Trophoblast cell (in vitro differentiated cells and primary cell): ENCODE data around the gene TMEM126B. TPM values are rescaled to one million over a fixed set of nuclear protein-coding genes. Genes with fewer than 3 reads are reported as not detected.

Experiments
- DNase-seq, 2 donors: peaks; one replicate each; pipeline ENCODE4 v3.0.0-alpha.2; 2016
- H2AFZ ChIP-seq: 2 replicates; pipeline ENCODE4 v1.6.1; 2013; ENCODE audit warnings: low read length, moderate library complexity, mild to moderate bottlenecking; ENCODE audit not compliant: insufficient read depth, poor library complexity
- H2AK5ac ChIP-seq: 2 replicates; pipeline ENCODE4 v1.6.1; 2013; ENCODE audit warnings: mild to moderate bottlenecking, low read length
- H2BK120ac ChIP-seq: 2 replicates; pipeline ENCODE4 v1.6.1; 2013; ENCODE audit warnings: low read length, mild to moderate bottlenecking, moderate library complexity; ENCODE audit not compliant: insufficient read depth, poor library complexity
- H2BK12ac ChIP-seq: 2 replicates; pipeline ENCODE4 v1.6.1; 2013; ENCODE audit warnings: mild to moderate bottlenecking, low read length, moderate library complexity
- H2BK5ac ChIP-seq: 2 replicates; pipeline ENCODE4 v1.6.1; 2013; ENCODE audit warnings: low read length, low read depth, moderate library complexity, mild to moderate bottlenecking; ENCODE audit not compliant: poor library complexity
- H3K14ac ChIP-seq: 2 replicates; pipeline ENCODE4 v1.6.1; 2013; ENCODE audit warnings: mild to moderate bottlenecking, low read length
- H3K18ac ChIP-seq: 2 replicates; pipeline ENCODE4 v1.6.1; 2013; ENCODE audit warnings: mild to moderate bottlenecking, low read length
- H3K23ac ChIP-seq: 2 replicates; pipeline ENCODE4 v1.6.1; 2013; ENCODE audit warnings: low read length
- H3K27ac ChIP-seq: 2 replicates; pipeline ENCODE4 v1.5.1; 2013; ENCODE audit warnings: low read depth, mild to moderate bottlenecking, inconsistent platforms, low read length, moderate library complexity
- H3K27me3 ChIP-seq: 2 replicates; pipeline ENCODE4 v1.6.1; 2013; ENCODE audit warnings: inconsistent platforms, mild to moderate bottlenecking, low read length, moderate library complexity; ENCODE audit not compliant: insufficient read depth
- H3K36me3 ChIP-seq, 2 experiments: 1 replicate in 1 of 2; 2 replicates in 1 of 2; pipeline ENCODE4 v1.6.1; 2013; ENCODE audit warnings: low read length in 2 of 2, mild to moderate bottlenecking in 2 of 2, moderate library complexity in 1 of 2; ENCODE audit not compliant: insufficient read depth in 2 of 2, control insufficient read depth in 1 of 2
- H3K4ac ChIP-seq: 2 replicates; pipeline ENCODE4 v1.6.1; 2013; ENCODE audit warnings: low read depth, mild to moderate bottlenecking, low read length, moderate library complexity
- H3K4me1 ChIP-seq, 2 experiments: 1 replicate in 1 of 2; 2 replicates in 1 of 2; pipeline ENCODE4 v1.6.1; 2013; ENCODE audit warnings: low read length in 2 of 2, mild to moderate bottlenecking in 2 of 2, moderate library complexity in 1 of 2; ENCODE audit not compliant: insufficient read depth in 2 of 2, control insufficient read depth in 1 of 2
- H3K4me2 ChIP-seq: 2 replicates; pipeline ENCODE4 v1.6.1; 2013; ENCODE audit warnings: inconsistent platforms, mild to moderate bottlenecking, low read length, moderate library complexity
- H3K4me3 ChIP-seq: 2 replicates; pipeline ENCODE4 v1.5.1; 2013; ENCODE audit warnings: mild to moderate bottlenecking, low read depth, low read length, inconsistent platforms
- H3K79me1 ChIP-seq: one replicate; pipeline ENCODE4 v1.6.1; 2013; ENCODE audit warnings: low read length
- H3K79me2 ChIP-seq: 2 replicates; pipeline ENCODE4 v1.6.1; 2013; ENCODE audit warnings: low read length, mild to moderate bottlenecking; ENCODE audit not compliant: control insufficient read depth, insufficient read depth, poor library complexity
- H3K9ac ChIP-seq: 2 replicates; pipeline ENCODE4 v1.6.1; 2013; ENCODE audit warnings: mild to moderate bottlenecking, low read length
- H3K9me3 ChIP-seq: 2 replicates; pipeline ENCODE4 v1.6.1; 2013; ENCODE audit warnings: low read depth, mild to moderate bottlenecking, control low read depth, inconsistent platforms, low read length; ENCODE audit not compliant: insufficient read depth
- H4K12ac ChIP-seq: 2 replicates; pipeline ENCODE4 v1.6.1; 2013; ENCODE audit warnings: low read depth, mild to moderate bottlenecking, low read length, moderate library complexity
- H4K8ac ChIP-seq: 2 replicates; pipeline ENCODE4 v1.6.1; 2013; ENCODE audit warnings: low read depth, mild to moderate bottlenecking, low read length, moderate library complexity
- H4K91ac ChIP-seq: one replicate; pipeline ENCODE4 v1.6.1; 2013; ENCODE audit warnings: low read depth, mild to moderate bottlenecking, low read length, moderate library complexity
- WGBS: extraction: QIAGEN DNeasy Blood & Tissue Kit; methylation state at CpG from one replicate; pipeline ENCODE4 v1.1.7; 2013; ENCODE audit warnings: missing lambda C conversion rate; ENCODE audit not compliant: insufficient read length, insufficient coverage; ENCODE audit errors: extremely low coverage; 5-methylcytosine and 5-hydroxymethylcytosine counted together
- polyA plus RNA-seq: library from polyadenylated mRNA; stranded (reverse); fragments of 200-250 nt; gene quantifications from 2 replicates; pipeline ENCODE4 v1.2.3, GENCODE V29; 2013

The TMEM126B gene
- polyA plus RNA-seq, result 29.4 and 31.2 TPM in 2 replicates

- peak within 1 kb of the TSS; percentile 73 for H4K8ac ChIP-seq
- H3K9me3 ChIP-seq, result no peaks in the 10 kb centered on the region
- WGBS, result no CpG with 5 or more reads among the region's 41 CpGs
- peaks cover 2 to 4% of the 10 kb centered on the region in 2 experiments for H3K36me3 ChIP-seq
- H2BK5ac ChIP-seq, result peak within 1 kb of the TSS; percentile 42
- peak within 1 kb of the TSS; percentile 61 for H4K12ac ChIP-seq
- no peak within 1 kb of the TSS for H2BK12ac ChIP-seq
- H3K79me2 ChIP-seq, result peaks cover 2% of the 10 kb centered on the region
- H3K4me2 ChIP-seq, result peak within 1 kb of the TSS; percentile 93
- peak within 1 kb of the TSS; percentile 37 for H3K27ac ChIP-seq
- peak within 1 kb of the TSS; percentile 74 for H4K91ac ChIP-seq
- H3K4ac ChIP-seq, result peak within 1 kb of the TSS; percentile 43
- peak within 1 kb of the TSS; percentile 81 for H3K18ac ChIP-seq
- H2AFZ ChIP-seq, result peak within 1 kb of the TSS; percentile 99
- peaks cover 7% of the 10 kb centered on the region for H3K79me1 ChIP-seq
- H2AK5ac ChIP-seq, result no peak within 1 kb of the TSS
- DNase-seq, result peak; percentile 99
- no peak within 1 kb of the TSS for H3K23ac ChIP-seq
- peak within 1 kb of the TSS; percentile 74 for H3K14ac ChIP-seq
- peak within 1 kb of the TSS; percentile 81 for H3K9ac ChIP-seq
- peak within 1 kb of the TSS; percentile 79 for H3K4me3 ChIP-seq
- H3K27me3 ChIP-seq, result no peaks in the 10 kb centered on the region
- H3K4me1 ChIP-seq, result peaks cover 0 to 4% of the 10 kb centered on the region in 2 experiments
- peak within 1 kb of the TSS; percentile 52 for H2BK120ac ChIP-seq
Measured at GRCh38 chr11:85627998-85628770, at the start of gene TMEM126B. TMEM126B (plus strand) TSS chr11:85628593; CDS start chr11:85628608, 15 bp downstream.

DNA sequence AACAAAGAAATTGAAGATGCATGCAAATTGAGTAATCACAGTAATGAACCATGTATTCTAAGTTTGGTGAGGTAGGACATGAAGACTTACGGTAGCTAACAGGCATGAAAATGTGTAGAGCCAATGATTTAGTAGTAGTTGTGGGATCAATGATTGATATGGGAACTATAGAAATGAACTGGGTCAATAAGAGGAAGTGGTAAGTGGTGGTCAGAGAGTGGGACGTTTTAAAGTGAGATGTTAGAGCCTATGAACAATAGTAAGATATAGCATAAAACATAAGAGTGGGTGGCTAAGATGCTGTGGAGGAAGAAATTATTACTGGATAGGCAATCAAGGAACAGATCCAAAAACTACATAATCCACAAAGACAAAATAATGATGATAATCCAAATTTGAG, 46.3 kb upstream of the TMEM126B start:
- no peaks in the 10 kb centered on the region for H3K79me2 ChIP-seq
- H2AK5ac ChIP-seq, result no peak overlapping the region
- no CpG with 5 or more reads among the region's 2 CpGs for WGBS
- H3K36me3 ChIP-seq, result no peaks in the 10 kb centered on the region
- H4K12ac ChIP-seq, result no peak overlapping the region
- no peak for DNase-seq
- no peak overlapping the region for H4K8ac ChIP-seq
- H3K23ac ChIP-seq, result no peak overlapping the region
- no peak overlapping the region for H4K91ac ChIP-seq
- no peaks in the 10 kb centered on the region for H3K79me1 ChIP-seq
- no peaks in the 10 kb centered on the region for H3K9me3 ChIP-seq
- no peak overlapping the region for H3K4me3 ChIP-seq
- no peak overlapping the region for H3K27ac ChIP-seq
- no peak overlapping the region for H3K4me2 ChIP-seq
- H2BK5ac ChIP-seq, result no peak overlapping the region
- H3K18ac ChIP-seq, result no peak overlapping the region
- no peak overlapping the region for H2BK12ac ChIP-seq
- no peaks in the 10 kb centered on the region for H3K27me3 ChIP-seq
- H3K4me1 ChIP-seq, result no peaks in the 10 kb centered on the region
- H2AFZ ChIP-seq, result no peak overlapping the region
- H3K9ac ChIP-seq, result no peak overlapping the region
- no peak overlapping the region for H3K4ac ChIP-seq
- H3K14ac ChIP-seq, result no peak overlapping the region
- H2BK120ac ChIP-seq, result no peak overlapping the region

GRCh38 chr11:85589373-85589772, 39.0 kb upstream of the TMEM126B start:
- Histone ChIP-seq H3K4me2 (no peak overlapping the region), H2BK5ac (no peak overlapping the region), H3K14ac (no peak overlapping the region), H3K4me1 (no peaks in the 10 kb centered on the region), H3K27me3 (no peaks in the 10 kb centered on the region), H2AK5ac (no peak overlapping the region), H3K4me3 (no peak overlapping the region), H3K18ac (no peak overlapping the region), H3K79me1 (no peaks in the 10 kb centered on the region), H3K9ac (no peak overlapping the region), H4K12ac (no peak overlapping the region), H3K79me2 (no peaks in the 10 kb centered on the region), H3K36me3 (no peaks in the 10 kb centered on the region), H2BK120ac (no peak overlapping the region), H3K23ac (no peak overlapping the region), H4K91ac (no peak overlapping the region), H3K4ac (no peak overlapping the region), H3K27ac (no peak overlapping the region), H3K9me3 (no peaks in the 10 kb centered on the region), H4K8ac (no peak overlapping the region), H2BK12ac (no peak overlapping the region), H2AFZ (no peak overlapping the region)
- DNase-seq, result no peak
- no CpG with 5 or more reads among the region's 3 CpGs for WGBS

DNA sequence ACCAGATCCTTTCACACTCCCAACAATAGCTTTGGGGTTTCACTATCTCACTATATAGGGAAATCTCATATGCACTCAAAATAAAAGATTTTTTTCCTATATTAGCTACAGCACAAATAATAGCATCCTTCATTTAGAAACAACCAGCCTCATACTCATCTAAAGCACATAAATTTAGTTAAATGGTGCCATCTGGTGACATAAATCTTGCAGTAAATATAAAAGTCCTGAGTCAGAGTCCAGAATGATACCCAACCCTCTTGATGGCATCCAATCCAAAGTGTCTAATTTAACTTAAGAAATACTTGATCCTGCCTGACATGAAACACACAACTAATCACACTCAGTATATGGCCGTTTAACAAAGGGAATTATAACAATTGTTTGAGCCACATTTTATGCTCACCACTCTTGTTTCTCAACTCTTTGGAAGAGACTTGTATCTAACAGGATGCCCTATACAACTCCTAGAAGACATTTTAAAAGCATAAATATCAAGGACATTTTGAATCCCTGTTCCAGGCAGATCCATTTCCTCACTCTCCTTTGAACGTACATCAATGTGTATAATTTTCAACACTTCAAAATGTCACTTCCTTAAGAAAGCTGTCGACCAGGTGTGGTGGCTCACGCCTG, 37.4 kb upstream of the TMEM126B start:
- Histone ChIP-seq H3K9ac (no peak overlapping the region), H2BK12ac (no peak overlapping the region), H3K4me1 (no peaks in the 10 kb centered on the region), H3K79me2 (no peaks in the 10 kb centered on the region), H3K27ac (no peak overlapping the region), H2BK120ac (no peak overlapping the region), H4K8ac (no peak overlapping the region), H4K91ac (no peak overlapping the region), H4K12ac (no peak overlapping the region), H3K23ac (no peak overlapping the region), H3K4me2 (no peak overlapping the region), H2BK5ac (no peak overlapping the region), H3K27me3 (no peaks in the 10 kb centered on the region), H3K14ac (no peak overlapping the region), H3K9me3 (no peaks in the 10 kb centered on the region), H2AK5ac (no peak overlapping the region), H3K4me3 (no peak overlapping the region), H3K4ac (no peak overlapping the region), H3K36me3 (no peaks in the 10 kb centered on the region), H3K18ac (no peak overlapping the region), H2AFZ (no peak overlapping the region), H3K79me1 (no peaks in the 10 kb centered on the region)
- no CpG with 5 or more reads among the region's 4 CpGs for WGBS
- DNase-seq, result peak in 1 of 2 donors; percentile 64
